ENCODE measurements around the gene MYOM1. TPM values are rescaled to one million over a fixed set of nuclear protein-coding genes. Genes with fewer than 3 reads are reported as not detected.

The MYOM1 gene
- total RNA-seq, 4 donors from 2014 or later, result 13.3 to 31.7 (median 16.5) TPM

DNA sequence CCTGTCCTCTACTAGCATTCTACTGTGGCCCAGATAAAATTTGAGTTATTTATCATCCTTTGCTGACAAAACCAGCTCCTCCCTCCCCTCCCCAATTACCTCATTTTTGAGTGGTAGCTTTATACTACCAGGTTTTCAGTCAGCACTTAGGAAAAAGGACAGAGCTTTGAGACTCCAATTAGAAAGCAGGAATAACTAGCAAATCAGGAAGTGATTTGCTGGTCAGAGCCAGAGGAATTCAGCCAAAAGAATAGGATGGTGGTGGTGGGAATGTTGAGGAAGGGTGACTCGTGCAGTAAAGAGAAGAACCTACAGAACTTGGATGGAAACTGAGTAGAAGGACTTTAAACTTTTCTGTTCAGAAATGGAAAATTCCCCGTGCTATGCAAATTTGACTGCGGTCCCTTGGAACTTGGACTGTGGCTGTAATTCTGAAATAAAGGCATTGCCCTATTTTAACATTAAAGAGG, 45.8 kb upstream of the MYOM1 start:
- Histone ChIP-seq H3K4me1 (peaks cover 66 to 83% (median 78%) of the 10 kb centered on the region in 4 donors), H3K36me3 (no peaks in the 10 kb centered on the region), H3K9me3 (no peaks in the 10 kb centered on the region), H3K27me3 (no peaks in the 10 kb centered on the region), H3K27ac (replicated peaks in 1 of 4) (no peak overlapping the region), H3K4me3 (no peak overlapping the region)
- intact Hi-C loops (cut with DNase I), result no loop called here
- TF ChIP-seq EP300 (IDR thresholded peaks at IDR 0.05), result no peak
- no peak for TF ChIP-seq CTCF (IDR thresholded peaks at IDR 0.05)
- no peak for TF ChIP-seq POLR2A (IDR thresholded peaks at IDR 0.05; ENCODE audit: low read depth)
- no peak for TF ChIP-seq POLR2AphosphoS5 (IDR thresholded peaks at IDR 0.05)
- WGBS, result 67% methylated on average over 3 of the region's 3 CpGs
- DNase-seq (ENCODE audit: extremely low spot score), result no peak

- Histone ChIP-seq H3K36me3 (no peaks in the 10 kb centered on the region), H3K4me1 (peaks cover 66 to 81% (median 78%) of the 10 kb centered on the region in 4 donors), H3K27me3 (no peaks in the 10 kb centered on the region), H3K4me3 (peak overlapping the region in 2 of 4 donors; percentile 88 to 96), H3K27ac (replicated peaks in 1 of 4) (no peak overlapping the region), H3K9me3 (no peaks in the 10 kb centered on the region)
- intact Hi-C loops (cut with DNase I), result loop anchor here (5.0 kb wide), 1 partner anchor 188 kb away; the partner anchor contains the start of gene TGIF1
- TF ChIP-seq EP300 (IDR thresholded peaks at IDR 0.05), result no peak
- TF ChIP-seq CTCF (IDR thresholded peaks at IDR 0.05), result no peak
- no peak for TF ChIP-seq POLR2A (IDR thresholded peaks at IDR 0.05; ENCODE audit: low read depth)
- TF ChIP-seq POLR2AphosphoS5 (IDR thresholded peaks at IDR 0.05), result no peak
- no peak for DNase-seq (ENCODE audit: extremely low spot score)
- WGBS, result 91% methylated on average over 2 of the region's 2 CpGs
Measured at GRCh38 chr18:3264362-3264761, 44.6 kb upstream of the MYOM1 start.

DNA sequence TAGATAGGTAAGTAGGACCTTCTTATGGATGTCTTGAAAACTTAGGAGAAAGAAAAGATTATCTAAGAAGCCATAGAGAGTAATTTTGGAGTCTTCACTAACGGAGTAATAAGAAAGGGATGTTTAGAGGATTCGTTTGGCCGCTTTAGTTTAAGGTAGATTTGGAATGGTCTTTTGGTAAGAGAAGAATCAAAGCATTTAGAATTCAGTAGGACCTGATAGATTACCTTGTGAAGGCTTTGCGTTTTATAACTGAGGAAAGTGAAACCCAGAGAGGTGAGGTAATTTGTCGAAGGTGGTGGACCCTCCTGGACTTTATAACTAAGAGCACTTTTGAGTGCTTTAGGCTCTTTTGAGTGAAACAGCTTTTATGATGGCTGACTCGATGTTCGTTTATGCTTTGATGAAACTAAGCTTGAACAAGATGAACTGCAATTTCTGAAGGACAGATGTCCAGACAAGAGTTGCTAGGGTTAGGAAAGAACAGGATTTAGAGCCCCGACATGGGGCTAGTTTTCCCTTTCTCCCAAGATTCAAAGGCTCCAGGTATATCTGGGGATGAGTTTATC, 43.4 kb upstream of the MYOM1 start:
- DNase-seq (ENCODE audit: extremely low spot score), result no peak
- Histone ChIP-seq H3K4me1 (peaks cover 56 to 78% (median 66%) of the 10 kb centered on the region in 4 donors), H3K36me3 (peaks cover 0 to 11% (median 9%) of the 10 kb centered on the region in 4 donors), H3K27ac (replicated peaks in 1 of 4) (peak overlapping the region; percentile 96), H3K4me3 (peak overlapping the region; percentile 88 to 98 (median 96)), H3K27me3 (no peaks in the 10 kb centered on the region), H3K9me3 (no peaks in the 10 kb centered on the region)
- TF ChIP-seq EP300 (IDR thresholded peaks at IDR 0.05), result no peak
- TF ChIP-seq POLR2A (IDR thresholded peaks at IDR 0.05; ENCODE audit: low read depth), result no peak
- no peak for TF ChIP-seq POLR2AphosphoS5 (IDR thresholded peaks at IDR 0.05)
- TF ChIP-seq CTCF (IDR thresholded peaks at IDR 0.05), result no peak
- intact Hi-C loops (cut with DNase I), result loop anchor here (5.0 kb wide), 1 partner anchor 189 kb away; the partner anchor contains the start of gene TGIF1
- 27% methylated on average over 8 of the region's 8 CpGs for WGBS

- Histone ChIP-seq H3K9me3 (no peaks in the 10 kb centered on the region), H3K36me3 (peaks cover 6 to 18% (median 16%) of the 10 kb centered on the region in 4 donors), H3K27me3 (no peaks in the 10 kb centered on the region), H3K4me3 (peak overlapping the region; percentile 88 to 98 (median 96)), H3K4me1 (peaks cover 55 to 78% (median 66%) of the 10 kb centered on the region in 4 donors), H3K27ac (replicated peaks in 1 of 4) (peak overlapping the region; percentile 96)
- TF ChIP-seq CTCF (IDR thresholded peaks at IDR 0.05) (no peak), POLR2A (IDR thresholded peaks at IDR 0.05; ENCODE audit: low read depth) (no peak)
- DNase-seq (ENCODE audit: extremely low spot score), result no peak
- WGBS, result under 1% methylated on average over 41 of the region's 69 CpGs
- intact Hi-C loops (cut with DNase I), result loop anchor here (5.0 kb wide), 1 partner anchor 190 kb away; the partner anchor contains the start of gene TGIF1
Measured at GRCh38 chr18:3262234-3263131, 42.7 kb upstream of the MYOM1 start.

Measured in esophagus muscularis mucosa (tissue), 4 donors.